Measurements from ENCODE around the gene SDE2. TPM values are rescaled to one million over a fixed set of nuclear protein-coding genes. Genes with fewer than 3 reads are reported as not detected.

SDE2 gene
- total RNA-seq (2021; fragmentation: NEBNext Ultra II Directional; extraction: Animal tissue kit (Norgen Biotek cat#: 25700)) (16.5 and 16.7 TPM in 2 replicates), polyA plus RNA-seq (2011; rRNA removed) (8.0 and 8.5 TPM in 2 replicates), polyA minus RNA-seq (2011; rRNA and poly(A)+ RNA removed) (7.5 and 7.9 TPM in 2 replicates)
- 11.6 TPM for polyA plus RNA-seq (2011; cell fraction: cytosol; rRNA removed)
- 3.6 TPM for polyA plus RNA-seq (2011; cell fraction: nucleus; rRNA removed)
- polyA plus RNA-seq (2012, experiment 1 of 2): 6.6 to 8.3 TPM (median 6.7 TPM) in 4 replicates
- polyA plus RNA-seq (2012, experiment 2 of 2): 2.2 TPM
- 7.0 TPM for polyA plus RNA-seq (2013, experiment 1 of 2)
- polyA plus RNA-seq (2013, experiment 2 of 2): 7.1 TPM
- 8.1 TPM for polyA minus RNA-seq (2011; cell fraction: cytosol; rRNA and poly(A)+ RNA removed)
- 7.5 TPM for polyA minus RNA-seq (2011; cell fraction: nucleus; rRNA and poly(A)+ RNA removed)
- long read RNA-seq, experiment 1, partial matches to known transcripts: 2 of 7 reads
- long read RNA-seq, experiment 1, other reads (novel, unspliced or antisense): 5 of 7 reads
- long read RNA-seq, experiment 2, transcript SDE2-201 (7 exons, 3,975 nt): major isoform, 10 of 11 reads
- long read RNA-seq, experiment 2, partial matches to known transcripts: 1 of 11 reads
- long read RNA-seq, experiment 2, other reads (novel, unspliced or antisense): 0 of 11 reads

DNA sequence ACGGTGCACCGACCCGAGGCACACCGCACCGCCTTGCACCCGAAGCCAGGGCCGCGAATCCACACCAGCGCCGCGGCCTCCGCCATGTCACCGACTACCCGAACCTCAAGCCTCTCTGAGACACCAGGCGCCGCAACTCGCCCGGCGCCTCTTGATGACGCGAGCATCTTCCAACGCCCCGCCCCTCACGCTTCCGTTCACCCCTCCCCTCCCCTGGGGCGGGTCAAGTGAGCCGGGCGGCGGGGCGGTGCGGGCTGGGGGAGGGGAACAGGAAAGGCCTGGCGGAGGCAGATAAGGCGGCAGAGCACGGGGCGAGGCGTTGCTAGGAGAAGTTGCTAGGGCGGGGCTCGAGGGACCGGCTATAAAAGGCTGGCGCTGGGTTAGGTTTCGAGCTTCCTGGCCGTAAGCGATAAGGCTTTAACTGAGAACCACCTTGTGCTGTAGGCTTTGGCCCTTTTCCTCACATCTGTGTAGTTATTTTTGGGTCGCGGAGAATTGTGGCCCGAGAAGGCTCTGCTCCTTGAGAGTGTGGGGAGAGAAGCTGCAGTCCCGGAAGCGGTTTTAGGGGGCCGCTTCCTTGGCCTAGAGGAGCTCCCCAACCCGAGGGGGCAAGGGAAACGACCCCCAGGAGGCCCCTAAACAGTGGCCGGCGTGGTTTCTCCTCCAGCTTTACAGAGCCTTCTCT, at the start of gene SDE2:
Gene SDE2, minus strand, starts transcription at position 117 of the 685 bp plus-strand sequence. Its CDS starts 31 bp downstream, at position 86.
- H3K14ac ChIP-seq (ENCODE audit: insufficient read length): no peak within 1 kb of the TSS
- peak; percentile 7 for FAIRE-seq
- TF ChIP-seq KDM5A (IDR thresholded peaks at IDR 0.05; ENCODE audit: low read length) (peak; percentile 97), GTF2F1 (IDR thresholded peaks at IDR 0.05; ENCODE audit: borderline replicate concordance, low read depth, low read length) (peak; percentile 96), POLR2AphosphoS5 (IDR thresholded peaks at IDR 0.05; ENCODE audit: low read depth, low read length) (peak; percentile 99), SP2 (IDR thresholded peaks at IDR 0.05; ENCODE audit: low read length) (no peak), SIN3A (conservative IDR thresholded peaks at IDR 0.05 in 1 of 2, IDR thresholded peaks at IDR 0.05 in 1 of 2; ENCODE audit: low read depth in 1 of 2, low read length in 2 of 2) (peak; percentile 81 to 93; a peak in 2 of 4 replicates), PHF8 (conservative IDR thresholded peaks at IDR 0.05; ENCODE audit: low read depth, low read length) (peak; percentile 94; the same call in 1 of the 2 replicates), CHD2 (IDR thresholded peaks at IDR 0.05; ENCODE audit: low read length) (peak; percentile 69; the same call in 1 of the 2 replicates)
- TF ChIP-seq, protein P1, sequence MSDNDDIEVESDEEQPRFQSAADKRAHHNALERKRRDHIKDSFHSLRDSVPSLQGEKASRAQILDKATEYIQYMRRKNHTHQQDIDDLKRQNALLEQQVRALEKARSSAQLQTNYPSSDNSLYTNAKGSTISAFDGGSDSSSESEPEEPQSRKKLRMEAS (IDR thresholded peaks at IDR 0.05): peak; percentile 35; the same call in 1 of the 2 replicates

More for the DNA sequence above, at the start of gene SDE2:
- Histone ChIP-seq H2AK5ac (ENCODE audit: low read depth, low read length) (no peak within 1 kb of the TSS), H3K4me3 (ENCODE audit: extremely low read depth in 1 of 4, insufficient read depth in 2 of 4, low read depth in 3 of 4, low read length in 4 of 4) (peak within 1 kb of the TSS; percentile 90 to 99 (median 96)), H3K23me2 (ENCODE audit: low read depth, low read length) (peaks cover 4% of the 10 kb centered on the region), H3K56ac (replicated peaks; ENCODE audit: insufficient read length, low read depth, low read length) (no peak within 1 kb of the TSS), H3K4me2 (ENCODE audit: insufficient read depth in 1 of 2, low read depth in 2 of 2, low read length in 2 of 2) (peak within 1 kb of the TSS; percentile 81 to 85), H3K9me3 (ENCODE audit: insufficient read depth in 2 of 2, low read depth in 1 of 2, low read length in 1 of 2) (no peaks in the 10 kb centered on the region), H2BK12ac (ENCODE audit: low read depth, low read length) (no peak within 1 kb of the TSS), H4K91ac (replicated peaks; ENCODE audit: insufficient read length, low read length) (peak within 1 kb of the TSS; percentile 53), H2BK120ac (replicated peaks; ENCODE audit: low read depth, low read length) (no peak within 1 kb of the TSS), H3K27me3 (replicated peaks in 1 of 4; ENCODE audit: control insufficient read depth in 3 of 4, extremely low read depth in 1 of 4, insufficient read depth in 3 of 4, low read length in 3 of 4) (no peaks in the 10 kb centered on the region), H3K79me1 (ENCODE audit: low read depth, low read length) (peaks cover 4% of the 10 kb centered on the region; the same call in 1 of the 2 replicates), H3K18ac (ENCODE audit: extremely low read depth, low read length) (peak within 1 kb of the TSS; percentile 86; the same call in 1 of the 2 replicates), H3K27ac (ENCODE audit: low read depth, low read length) (peak within 1 kb of the TSS; percentile 76), H4K20me1 (replicated peaks in 1 of 2; ENCODE audit: control insufficient read depth in 1 of 2, insufficient read depth in 2 of 2, low read length in 2 of 2) (peaks cover 0 to 4% of the 10 kb centered on the region in 2 experiments), H2BK5ac (ENCODE audit: low read depth, low read length) (peak within 1 kb of the TSS; percentile 76), H3K79me2 (ENCODE audit: control insufficient read depth in 1 of 2, insufficient read depth in 2 of 2, low read length in 2 of 2) (peaks cover 18 to 47% of the 10 kb centered on the region in 2 experiments), H3K9ac (replicated peaks in 1 of 4; ENCODE audit: extremely low read depth in 1 of 4, low read depth in 3 of 4, low read length in 3 of 4) (peak within 1 kb of the TSS; percentile 76 to 96 (median 86)), H4K5ac (ENCODE audit: insufficient read length, low read depth, low read length) (peak within 1 kb of the TSS; percentile 39), H3K4me1 (replicated peaks in 1 of 4; ENCODE audit: control insufficient read depth in 3 of 4, insufficient read depth in 4 of 4, low read length in 3 of 4) (peaks cover 7 to 16% (median 13%) of the 10 kb centered on the region in 4 experiments), H4K8ac (ENCODE audit: extremely low read depth, insufficient read depth, low read length) (peak within 1 kb of the TSS; percentile 98; the same call in 1 of the 2 replicates), H2AFZ (ENCODE audit: low read length) (no peak within 1 kb of the TSS; the same call in 1 of the 2 replicates), H3K23ac (ENCODE audit: insufficient read length) (no peak within 1 kb of the TSS), H2BK20ac (ENCODE audit: low read length) (no peak within 1 kb of the TSS), H3K36me3 (ENCODE audit: control insufficient read depth in 2 of 4, insufficient read depth in 4 of 4, low read length in 3 of 4) (peaks cover 0 to 8% (median 2%) of the 10 kb centered on the region in 4 experiments; a peak in 2 of 8 replicates), H2BK15ac (ENCODE audit: low read length) (no peak within 1 kb of the TSS), H3K4ac (replicated peaks; ENCODE audit: insufficient read length, low read depth, low read length) (peak within 1 kb of the TSS; percentile 63)
- ChIA-PET POLR2A (ENCODE audit: partially characterized antibody) (interaction anchor here (0.6 to 2.8 kb wide), 43 partner anchors 9 to 602 kb away, joined by 3 to 43 read pairs (median 4); partner anchors contain the start of genes H3-3A, LEFTY1, LIN9 and SRP9), CTCF (ENCODE audit: partially characterized antibody) (interaction anchor here (0.6 to 1.1 kb wide), 3 partner anchors 37 to 146 kb away, joined by 3 to 5 read pairs (median 5); no protein-coding TSS in a partner anchor)
- DNase-seq (ENCODE audit: low read depth in 1 of 2, low spot score in 2 of 2): peak; percentile 98 to 99
- 8% methylated on average over 40 of the region's 53 CpGs; no CpG with 5 or more reads in 1 of the 2 experiments for WGBS, 2 experiments (ENCODE audit: extremely low coverage in 1 of 2, insufficient coverage in 1 of 2, insufficient read length in 1 of 2, insufficient replicate concordance in 2 of 2, low coverage in 1 of 2, low lambda C conversion rate in 2 of 2, missing lambda C conversion rate in 1 of 2)

Data from H1 (cell line).